ENCODE measurements around the gene GRIN2A.

Gene GRIN2A

DNA sequence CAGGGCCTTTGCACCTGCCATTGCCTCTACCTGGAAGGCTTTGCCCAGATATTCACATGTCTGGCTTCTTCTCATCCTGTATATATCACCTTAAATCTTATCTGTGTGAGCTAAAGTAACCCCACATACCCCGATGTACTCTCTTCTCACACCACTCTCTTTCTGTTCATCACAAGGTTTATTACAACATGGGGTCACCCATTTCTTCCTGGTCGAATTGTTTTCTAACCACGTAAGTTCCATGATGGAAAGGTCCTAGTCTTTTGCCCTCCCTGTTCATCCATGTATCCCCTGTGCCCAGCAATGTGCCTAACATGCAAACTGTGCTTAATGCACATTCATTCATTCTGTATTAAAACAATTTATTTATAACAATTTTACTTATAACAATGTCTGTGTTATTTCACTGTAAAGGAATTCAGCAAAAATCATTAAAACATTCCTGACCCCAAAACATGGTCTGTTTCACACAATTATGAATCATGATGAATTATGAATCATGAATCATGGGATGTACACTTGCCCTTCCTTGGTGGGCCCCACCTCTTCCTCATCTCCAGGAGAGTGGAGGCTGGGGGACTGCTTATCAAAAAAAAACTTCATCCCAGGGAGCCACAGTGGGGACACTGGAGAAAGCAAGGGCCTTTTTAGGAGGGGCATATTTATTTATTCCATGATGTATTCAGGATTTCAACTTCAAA is 336.4 kb downstream of the GRIN2A start:
- no peak for DNase-seq

DNA sequence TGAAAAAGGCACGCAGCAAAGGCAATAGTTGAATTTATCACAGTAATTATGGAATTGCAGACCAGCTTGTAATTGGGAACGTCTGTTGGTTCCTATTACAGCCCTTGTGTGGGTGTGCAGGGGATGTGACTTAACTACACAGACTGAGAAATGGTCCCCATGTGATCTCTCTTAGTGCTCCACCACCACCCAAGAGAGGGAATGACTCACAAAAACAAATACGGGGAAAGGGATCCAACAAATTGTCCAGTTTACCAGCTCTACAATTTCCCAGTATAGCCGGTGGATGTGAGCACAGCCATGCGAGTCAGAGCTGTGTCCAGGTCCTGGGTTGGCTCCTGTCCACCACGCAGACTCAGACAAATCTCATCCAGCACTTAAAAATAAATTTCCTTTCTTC is 337.9 kb downstream of the GRIN2A start:
- no peak for DNase-seq

DNA sequence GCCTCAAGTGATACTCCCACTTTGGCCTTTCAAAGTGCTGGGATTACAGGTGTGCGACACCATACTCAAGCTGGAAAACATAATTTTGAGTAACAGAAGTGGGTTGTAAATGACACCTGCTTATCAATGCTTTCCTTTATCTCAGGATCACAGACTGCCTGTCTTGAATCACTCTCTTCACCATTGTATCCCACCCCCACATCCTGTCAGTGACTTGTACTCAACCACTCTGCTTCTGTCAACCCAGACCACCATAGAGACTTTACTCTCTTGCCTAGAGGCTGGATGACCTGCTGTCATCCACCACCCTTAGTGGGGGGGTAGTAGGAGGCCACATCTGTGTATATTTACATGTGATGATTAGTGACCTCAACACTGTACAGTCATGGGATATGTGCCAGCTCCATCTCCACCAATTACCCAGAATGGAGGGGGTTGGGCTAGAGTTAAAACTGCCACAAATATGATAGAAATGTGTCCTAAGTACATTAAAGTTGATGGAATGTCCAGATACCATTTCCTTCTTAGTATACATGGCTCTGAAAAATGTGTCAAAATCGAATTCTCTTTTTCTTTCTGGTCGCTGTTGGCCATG is 338.7 kb downstream of the GRIN2A start:
- DNase-seq: no peak

DNA sequence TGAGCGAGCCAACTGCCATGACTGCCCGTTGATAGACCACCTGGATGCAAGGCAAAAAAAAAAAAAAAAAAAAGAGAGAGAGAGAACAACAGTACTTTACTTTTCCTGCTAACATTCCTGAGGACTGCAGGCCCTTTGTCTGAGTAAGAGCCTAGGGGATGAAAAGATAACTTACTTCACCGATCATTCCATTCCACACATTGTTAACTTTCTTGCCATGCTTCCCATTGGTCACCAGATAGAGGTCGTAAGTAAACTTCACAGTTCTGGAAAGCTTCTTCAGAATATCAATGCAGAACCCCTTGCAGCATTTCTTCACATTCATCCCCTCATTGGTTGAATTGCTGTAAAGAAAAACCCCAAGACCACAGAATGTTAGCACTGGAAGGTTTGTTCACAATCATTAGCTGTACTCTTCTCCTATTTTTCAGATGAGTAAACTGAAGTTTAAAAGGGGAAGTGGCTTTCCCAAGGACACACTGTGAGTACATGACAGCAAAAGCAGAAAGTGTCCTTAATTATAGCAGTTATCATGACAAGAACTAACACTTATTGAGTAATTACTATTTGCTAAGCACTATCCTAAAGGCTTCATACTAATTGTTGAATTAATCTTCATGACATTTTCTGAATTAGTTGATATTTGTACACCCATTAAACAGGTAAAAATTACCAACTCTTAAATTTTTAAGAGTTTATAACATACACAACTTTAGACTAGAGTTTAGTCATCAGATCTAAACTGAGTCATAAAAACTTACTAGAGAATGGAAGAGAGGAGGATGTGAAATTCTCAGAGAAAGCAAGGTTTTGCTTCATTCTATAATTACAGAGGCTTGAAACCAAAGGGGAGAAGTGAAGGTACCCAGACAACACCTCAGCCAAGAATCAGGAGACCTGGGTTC is 341.2 kb downstream of the GRIN2A start:
- DNase-seq: no peak

DNA sequence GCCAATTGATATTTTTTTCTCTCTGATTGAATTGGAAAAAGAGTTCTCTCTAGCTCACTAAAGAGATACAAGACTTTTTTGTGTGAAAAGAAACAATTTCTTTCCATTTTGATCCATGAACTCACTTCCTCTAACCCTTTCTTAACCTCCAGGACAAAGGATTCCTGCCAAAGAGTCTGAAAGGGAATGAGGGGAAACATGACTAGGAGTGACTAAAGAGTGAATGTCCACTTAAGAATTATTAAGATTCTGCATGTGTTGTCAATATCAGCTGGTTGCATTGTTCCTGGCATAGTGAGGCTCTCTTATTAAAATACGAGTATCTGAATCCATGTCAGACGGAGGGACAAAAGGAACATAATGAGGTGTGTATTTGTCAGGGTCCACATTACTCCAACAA is 344.7 kb downstream of the GRIN2A start:
- DNase-seq: no peak

DNA sequence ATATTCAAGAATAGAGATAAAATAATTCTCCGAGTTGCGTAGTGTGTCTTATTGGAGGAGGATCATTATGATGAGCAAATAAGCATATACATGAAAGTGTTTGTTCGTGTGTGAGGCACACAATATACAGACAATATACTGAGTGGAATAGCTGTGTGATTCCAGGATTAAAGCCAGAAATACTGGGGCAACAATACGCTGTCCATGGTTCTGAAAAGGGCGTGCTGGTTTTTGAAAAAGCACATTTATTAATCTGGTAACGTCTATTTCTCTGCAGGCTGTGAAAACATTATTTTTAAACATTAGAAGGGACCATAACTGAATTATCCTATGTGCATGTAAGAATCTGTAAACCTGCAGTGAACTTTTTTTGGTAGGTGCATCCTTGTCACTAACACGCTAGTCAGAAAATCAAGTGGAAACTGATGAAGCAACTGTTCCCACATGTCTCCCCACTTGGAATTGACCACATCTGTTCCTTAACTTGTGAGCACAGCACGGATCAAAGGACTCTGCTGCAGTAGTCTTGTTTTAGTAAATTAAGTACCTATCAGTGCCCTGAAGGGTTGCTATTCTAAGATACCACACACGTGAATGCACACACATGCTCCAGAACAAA is 346.0 kb downstream of the GRIN2A start:
- DNase-seq: no peak

DNA sequence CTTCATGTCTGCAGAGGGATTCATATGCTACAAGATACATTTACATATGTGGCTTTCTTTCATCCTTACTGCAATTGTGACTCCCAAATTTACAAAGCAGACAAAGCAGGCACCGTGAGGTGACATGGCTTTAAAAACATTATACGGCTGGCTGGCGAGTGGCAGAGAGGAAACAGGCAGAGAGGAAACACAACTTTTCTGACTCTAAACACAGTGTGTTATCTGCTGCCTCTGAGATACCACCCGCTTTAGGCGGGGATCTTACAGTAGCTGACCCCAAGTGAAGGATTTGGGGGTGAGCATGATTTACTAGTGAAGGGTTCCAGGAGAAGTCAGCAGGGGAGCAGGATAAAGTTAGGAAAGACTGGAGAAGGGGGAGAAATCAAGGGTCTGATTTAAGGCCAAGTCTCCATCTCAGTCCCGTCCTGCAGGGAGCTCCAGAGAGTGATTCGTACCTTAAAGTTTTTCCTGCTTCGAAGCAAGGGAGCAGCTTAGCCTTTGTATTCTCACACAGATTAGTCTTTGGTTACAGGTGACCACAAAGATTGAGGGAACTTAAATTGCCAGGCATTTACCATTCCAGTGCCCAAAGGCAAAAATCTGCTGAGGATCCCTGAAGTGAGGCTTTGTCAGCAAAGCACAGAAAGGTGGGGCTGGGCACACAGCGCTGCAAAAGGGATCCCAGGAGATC is 355.0 kb downstream of the GRIN2A start:
- no peak for DNase-seq

DNA sequence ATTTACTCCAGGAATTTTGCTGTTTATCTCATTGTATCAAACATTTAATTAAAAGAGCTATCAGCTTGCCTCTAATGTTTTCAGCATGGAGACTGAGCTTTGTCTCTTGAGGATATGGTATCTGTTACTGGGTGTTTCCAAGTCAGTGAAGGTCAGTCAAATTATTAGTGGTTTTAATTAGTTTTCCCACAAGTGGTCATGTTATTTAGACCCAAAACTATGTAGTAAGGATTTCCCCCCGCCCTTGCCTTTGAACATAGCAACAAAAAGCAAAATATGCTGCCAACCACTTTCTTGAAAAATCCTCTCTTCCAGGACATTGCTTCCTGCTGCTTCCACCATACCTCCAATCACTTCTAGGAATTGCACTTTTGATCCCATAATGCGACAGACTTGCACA is 355.6 kb downstream of the GRIN2A start:
- no peak for DNase-seq

DNA sequence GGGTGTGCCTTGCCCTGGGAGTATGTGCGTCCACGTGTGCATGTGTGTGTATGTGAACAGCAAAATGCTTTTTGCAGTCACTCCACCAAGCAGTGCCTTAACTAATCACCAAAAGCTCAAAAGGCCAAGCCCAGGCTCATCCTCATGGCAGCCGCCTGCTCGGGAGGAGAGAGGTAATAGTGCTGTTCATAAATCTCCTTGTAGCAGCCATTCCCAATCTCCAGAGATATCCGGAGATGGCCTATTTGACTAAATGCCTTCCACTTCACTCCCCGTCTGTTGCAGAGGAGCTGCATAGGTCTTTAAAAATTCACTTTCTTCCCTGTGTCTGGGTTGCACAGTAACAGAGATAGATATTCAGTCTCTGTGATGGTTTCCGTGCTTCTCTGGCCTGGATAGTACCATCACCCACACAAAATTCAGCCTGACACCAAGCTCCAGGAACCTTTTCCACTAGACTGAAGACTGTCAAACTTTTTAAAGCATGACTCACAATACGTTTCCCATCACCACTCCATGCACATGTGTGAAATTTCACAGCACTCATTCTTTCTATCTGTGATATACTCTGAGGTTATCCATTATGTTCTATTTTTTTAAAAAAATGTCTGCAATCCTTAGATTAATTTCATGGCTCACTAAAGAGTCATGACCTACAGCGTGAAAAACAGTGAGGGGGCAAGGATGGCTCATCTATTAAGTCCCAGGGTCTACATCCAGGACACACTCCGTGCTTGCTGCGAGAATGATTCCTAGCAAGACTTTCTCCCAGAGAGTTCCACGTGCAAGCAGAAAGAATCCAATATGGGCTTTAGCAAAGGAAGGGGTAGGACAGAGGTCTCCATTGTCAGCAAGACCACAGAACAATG is 357.8 kb downstream of the GRIN2A start:
- DNase-seq: no peak

DNA sequence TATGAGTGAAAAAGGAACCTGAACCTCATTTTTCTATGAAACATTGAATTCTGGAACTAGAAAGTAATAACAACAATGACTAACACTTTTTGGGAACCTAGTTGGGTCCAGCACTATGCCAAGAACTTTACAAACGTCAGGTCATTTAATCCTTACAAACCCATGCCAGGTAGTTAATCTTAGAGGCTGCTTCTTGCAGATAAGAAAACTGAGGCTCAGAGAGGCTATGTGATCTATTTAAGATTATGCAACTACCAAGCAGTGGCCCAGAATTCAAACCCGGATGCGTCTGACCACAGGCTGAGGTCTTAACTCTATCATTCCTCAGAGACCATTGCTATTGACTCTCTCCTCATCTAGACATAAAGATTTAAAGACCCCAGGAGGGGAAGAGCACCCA is 358.7 kb downstream of the GRIN2A start:
- no peak for DNase-seq

DNA sequence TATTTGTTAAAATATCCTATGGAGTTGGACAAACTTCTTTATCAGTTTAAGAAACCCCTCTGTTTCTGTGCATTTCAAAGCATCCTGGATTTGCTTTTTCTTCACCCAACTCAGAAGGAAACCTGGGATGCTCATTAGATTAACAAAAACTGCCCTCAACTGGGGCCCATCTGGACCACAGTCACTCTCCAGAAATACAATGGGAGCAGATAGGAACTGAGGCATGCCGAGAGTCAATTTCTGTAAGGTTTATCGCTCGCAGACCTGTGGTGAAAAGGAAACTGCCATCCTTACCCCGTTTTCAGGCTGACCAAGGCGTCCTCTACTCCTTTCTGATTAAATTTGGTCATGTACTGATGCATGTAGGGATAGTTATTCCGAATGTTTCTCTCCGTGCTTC is 360.3 kb downstream of the GRIN2A start:
- no peak for DNase-seq

DNA sequence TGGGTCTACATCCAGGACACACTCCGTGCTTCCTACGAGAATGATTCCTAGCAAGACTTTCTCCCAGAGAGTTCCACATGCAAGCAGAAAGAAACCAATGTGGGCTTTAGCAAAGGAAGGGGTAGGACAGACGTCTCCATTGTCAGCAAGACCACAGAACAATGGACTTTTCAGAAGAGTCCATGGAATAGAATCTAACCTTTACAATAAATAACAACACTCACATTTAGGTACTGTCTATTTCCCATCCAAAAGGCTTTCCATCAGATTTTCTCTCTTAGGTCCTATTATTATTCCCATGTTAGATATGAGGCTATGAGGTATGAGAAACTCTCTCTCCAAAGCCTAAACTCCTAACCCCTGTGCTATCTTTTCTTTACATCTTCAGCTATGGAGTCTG is 360.9 kb downstream of the GRIN2A start:
- DNase-seq: no peak

DNA sequence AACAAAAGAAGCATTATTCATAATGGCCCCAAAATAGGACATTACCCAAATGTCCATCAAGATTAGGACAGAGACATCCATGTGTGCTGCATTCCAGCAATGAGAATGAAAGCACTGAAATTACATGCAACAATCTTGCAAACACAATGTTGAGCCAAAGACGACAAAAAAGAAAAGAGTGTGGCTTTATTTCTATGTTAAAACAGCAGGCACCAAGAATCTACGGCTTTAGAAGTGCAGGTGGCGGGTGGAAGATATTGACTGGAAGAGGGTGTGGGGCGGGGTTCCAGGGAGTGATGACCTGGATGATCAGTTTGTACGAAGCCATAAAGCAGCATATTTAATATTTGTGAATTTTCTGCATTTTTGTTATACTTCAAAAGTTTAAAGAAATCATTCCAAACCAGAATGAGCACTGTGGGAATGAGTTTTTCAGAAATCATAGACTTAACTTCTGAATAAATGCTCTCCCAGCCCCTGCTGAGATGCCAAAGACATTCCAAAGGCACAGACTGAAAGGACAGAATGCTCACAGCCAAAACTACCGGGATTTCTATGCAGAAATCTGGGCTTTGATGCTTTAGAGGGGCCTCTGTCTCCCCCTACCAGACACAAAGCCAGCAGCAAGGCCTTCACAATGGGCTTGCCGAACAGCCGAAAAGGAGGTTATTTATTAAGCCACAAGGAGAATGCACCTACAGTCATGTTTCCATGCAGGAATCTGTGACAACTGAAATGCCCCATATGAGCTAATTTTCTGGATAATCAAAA is 361.6 kb downstream of the GRIN2A start:
- DNase-seq: no peak

DNA sequence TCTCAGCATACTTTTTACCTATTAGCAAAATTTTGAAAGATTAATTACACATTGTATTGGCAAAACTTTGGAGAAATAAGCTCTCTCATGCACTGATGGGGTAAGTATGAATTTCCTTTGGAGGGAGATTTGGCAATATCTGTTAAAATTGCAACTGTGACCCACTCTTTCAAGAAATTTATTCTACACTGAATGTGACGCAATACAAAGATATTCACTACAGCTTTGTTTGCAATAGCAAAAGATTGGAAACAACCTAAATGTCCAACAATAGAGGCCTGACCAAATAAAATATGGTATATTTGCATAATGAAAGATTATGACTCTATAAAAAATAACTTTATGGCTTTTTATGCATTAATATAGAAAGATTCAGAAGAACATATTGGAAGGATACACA is 363.5 kb downstream of the GRIN2A start:
- no peak for DNase-seq

DNA sequence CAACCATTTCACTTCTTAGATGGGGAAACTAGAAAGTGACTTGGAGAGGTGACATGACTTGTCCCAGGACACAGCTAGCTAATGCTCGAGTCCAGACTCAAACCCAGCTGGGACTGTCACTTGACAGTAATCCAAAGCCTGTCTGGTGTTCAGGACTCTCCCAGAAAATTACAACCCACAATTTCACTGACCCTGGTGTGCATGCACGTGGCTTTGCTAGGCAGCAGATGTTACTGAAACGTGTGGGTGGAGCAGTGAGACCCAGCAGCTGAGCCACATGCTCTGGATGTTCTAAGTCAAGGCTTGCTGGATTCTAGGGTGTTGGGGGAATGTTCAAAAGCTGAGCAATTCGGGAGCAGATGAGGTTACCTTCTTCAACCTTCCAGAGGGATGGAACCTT is 364.6 kb downstream of the GRIN2A start:
- DNase-seq: no peak

DNA sequence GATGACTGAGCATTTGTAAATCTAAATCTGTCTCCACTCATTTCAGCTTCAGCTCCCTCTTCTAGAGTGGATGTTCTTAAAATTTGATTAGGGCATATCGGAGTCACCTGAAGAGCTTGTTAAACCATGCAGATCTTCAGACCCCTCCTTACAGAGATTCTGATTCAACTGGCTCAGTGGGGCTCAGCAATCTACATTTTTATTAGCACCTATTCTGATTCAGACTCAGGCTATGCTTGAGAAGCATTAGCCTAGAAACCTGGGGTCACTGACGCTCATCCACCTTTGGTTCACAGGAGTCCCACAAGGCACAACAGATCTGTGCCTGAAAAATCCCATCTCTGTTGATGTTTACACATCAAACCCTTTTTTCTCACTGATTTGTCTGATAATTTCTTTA is 365.6 kb downstream of the GRIN2A start:
- DNase-seq: no peak

DNA sequence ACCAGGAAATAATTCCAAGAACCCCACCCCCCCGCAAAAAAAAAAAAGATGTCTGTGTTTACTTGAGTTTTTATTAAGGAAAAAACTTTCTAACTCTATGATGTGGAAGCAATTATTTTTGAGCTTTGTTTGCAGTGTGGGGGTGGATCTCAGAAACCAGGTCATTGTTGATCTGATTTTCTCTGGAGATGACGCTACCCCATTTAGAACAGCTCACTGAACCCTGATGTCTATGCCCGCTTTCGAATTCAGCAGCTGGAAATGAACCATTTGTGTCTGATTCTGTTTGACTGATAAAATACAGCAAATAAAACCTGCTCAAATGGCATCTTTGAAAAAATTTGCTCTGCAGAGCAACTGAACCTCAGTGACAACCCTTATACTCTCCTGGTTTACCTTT is 368.6 kb downstream of the GRIN2A start:
- no peak for DNase-seq

DNA sequence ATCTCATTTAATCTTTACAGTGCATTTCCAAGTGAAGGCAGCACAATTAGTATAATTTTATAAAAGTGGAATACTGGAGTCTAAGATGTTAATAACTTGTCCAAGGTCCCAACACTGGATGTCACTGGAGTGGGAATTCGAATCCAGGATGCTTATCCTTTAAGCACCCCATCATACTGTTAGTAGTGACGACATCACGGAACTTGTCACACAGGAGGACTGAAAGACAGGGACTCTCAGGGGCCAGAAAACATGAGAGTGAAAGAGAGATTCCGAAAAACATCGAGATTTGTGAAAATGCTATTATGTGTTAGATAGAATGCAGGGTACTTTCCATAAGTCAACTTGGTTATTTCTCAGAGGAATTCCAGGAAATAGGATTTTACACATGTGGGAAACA is 374.0 kb downstream of the GRIN2A start:
- no peak for DNase-seq

DNA sequence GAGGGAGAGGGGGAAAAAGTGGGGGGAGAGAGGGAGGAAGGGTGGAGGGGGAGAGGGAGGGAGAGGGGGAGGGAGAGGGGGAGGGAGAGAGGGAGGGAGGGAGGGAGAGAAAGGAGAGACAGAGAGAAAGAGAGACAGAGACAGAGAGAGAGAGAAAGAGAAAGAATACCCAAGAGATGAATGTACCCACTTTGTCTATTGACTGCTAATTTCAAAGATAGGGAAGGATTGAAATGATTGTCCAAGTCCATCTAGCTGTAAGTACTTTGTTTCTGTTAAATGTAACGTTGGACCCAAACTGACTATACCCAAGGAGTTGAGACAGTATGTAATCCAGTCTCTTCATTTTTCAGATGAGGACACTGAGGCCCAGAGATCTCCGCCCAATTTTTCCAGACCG is 374.9 kb downstream of the GRIN2A start:
- DNase-seq: no peak

DNA sequence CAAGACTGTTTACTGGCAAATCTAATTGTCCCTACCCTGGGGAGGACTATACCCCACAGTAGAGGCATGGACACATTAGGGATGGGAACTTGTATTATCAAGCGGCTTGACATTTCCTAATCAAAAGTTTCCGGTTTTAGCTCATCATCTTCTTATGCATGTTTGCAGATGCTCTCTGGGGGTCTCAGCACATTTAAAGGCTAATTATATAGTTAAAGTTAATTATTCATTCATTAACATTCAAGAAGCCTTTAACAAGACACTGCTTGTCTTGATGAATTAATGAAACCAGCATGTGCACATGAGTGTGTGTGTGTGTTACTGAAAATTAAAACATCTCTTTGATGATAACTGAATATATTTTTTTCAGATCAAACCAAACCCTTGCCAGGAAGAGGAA is 377.1 kb downstream of the GRIN2A start:
- no peak for DNase-seq

DNA sequence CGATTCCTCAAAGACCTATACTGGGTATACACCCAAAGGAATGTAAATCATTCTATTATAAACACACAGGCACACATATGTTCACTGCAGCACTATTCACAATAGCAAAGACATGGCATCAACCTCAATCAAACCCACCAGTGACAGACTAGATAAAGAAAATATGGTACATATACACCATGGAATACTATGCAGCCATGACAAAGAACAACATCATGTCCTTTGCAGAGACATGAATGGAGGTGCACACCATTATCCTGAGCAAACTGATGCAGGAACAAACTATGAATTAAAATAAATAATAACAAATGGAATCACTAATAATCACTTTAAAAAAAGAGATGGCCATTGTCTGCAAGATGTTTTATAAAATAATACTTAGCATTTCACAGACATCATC is 380.1 kb downstream of the GRIN2A start:
- DNase-seq: no peak

Measured in NCI-H2171 treated with DMSO at 0.1 percent for 48 hours (cell line).